ENCODE measurements around the gene SMAD1. TPM values are rescaled to one million over a fixed set of nuclear protein-coding genes. Genes with fewer than 3 reads are reported as not detected.

Gene SMAD1
- total RNA-seq, 1 experiment from 2014 or later, result 23.0 TPM

DNA sequence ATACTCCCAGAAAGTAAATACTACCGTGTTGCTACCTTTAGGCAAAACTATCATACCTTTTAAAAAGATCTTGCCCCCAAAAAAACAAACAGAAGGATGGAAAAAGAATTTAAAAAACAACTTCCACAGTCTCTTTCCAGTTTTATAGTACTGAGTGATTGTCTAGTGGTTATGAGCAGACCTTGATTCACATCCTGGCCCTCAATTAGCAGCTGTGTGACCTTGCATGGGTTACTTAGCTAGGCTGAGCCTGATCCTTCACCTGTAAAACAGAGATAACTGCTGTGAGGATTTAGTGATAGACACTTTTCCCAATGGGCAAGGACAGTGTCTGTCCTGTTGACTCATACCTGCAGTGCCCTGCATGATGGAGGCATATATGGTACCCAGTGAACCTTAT is 49.0 kb downstream of the SMAD1 start (continued):
- TF ChIP-seq YY1 (IDR thresholded peaks at IDR 0.05; ENCODE audit: extremely low read depth, insufficient replicate concordance, low read depth, low read length) (no peak), TCF7L2 (IDR thresholded peaks at IDR 0.05; ENCODE audit: borderline replicate concordance, extremely low read depth, insufficient read depth, insufficient read length) (no peak), ELF1 (IDR thresholded peaks at IDR 0.05; ENCODE audit: borderline replicate concordance, low read depth) (no peak), SRF (IDR thresholded peaks at IDR 0.05; ENCODE audit: low read depth) (no peak), POLR2AphosphoS5 (IDR thresholded peaks at IDR 0.05; ENCODE audit: low read depth, low read length) (no peak)
- TF ChIP-seq, protein P1, sequence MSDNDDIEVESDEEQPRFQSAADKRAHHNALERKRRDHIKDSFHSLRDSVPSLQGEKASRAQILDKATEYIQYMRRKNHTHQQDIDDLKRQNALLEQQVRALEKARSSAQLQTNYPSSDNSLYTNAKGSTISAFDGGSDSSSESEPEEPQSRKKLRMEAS (IDR thresholded peaks at IDR 0.05), result no peak

DNA sequence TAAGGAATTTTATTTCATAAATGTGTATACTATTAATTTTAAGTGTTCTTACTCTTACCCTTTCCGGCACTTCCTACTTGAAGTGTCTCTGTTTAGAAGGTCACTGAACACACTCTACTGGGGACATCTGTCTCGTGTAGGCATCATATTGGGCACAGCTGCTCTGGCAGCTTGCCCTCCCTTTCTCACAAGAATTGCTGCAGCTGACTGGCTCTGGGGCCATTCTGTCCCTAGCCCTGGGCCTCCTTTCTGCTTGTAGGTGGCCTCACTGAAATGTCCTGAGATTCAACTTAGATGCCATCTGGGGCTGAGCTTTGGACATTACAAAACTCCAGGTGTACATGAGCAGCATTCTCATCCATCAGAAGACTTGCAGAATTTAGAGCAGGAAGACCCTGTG is 49.6 kb downstream of the SMAD1 start:
- Histone ChIP-seq H3K79me2 (ENCODE audit: insufficient read depth, low read length) (peaks cover 11% of the 10 kb centered on the region), H3K9me3 (ENCODE audit: control insufficient read depth in 1 of 2, insufficient read depth in 1 of 2, low read depth in 1 of 2, low read length in 2 of 2) (no peaks in the 10 kb centered on the region), H3K27ac (ENCODE audit: low read depth, low read length) (no peak overlapping the region), H4K20me1 (ENCODE audit: insufficient read depth) (no peaks in the 10 kb centered on the region), H3K4me3 (replicated peaks in 1 of 2; ENCODE audit: low read depth in 1 of 2, low read length in 2 of 2) (no peak overlapping the region), H3K4me2 (ENCODE audit: low read length) (no peak overlapping the region), H3K27me3 (ENCODE audit: insufficient read depth, low read length) (no peaks in the 10 kb centered on the region), H3K9me2 (ENCODE audit: insufficient read depth) (no peaks in the 10 kb centered on the region), H3K9ac (ENCODE audit: low read length) (no peak overlapping the region), H2AFZ (ENCODE audit: low read depth, low read length, poor library complexity, severe bottlenecking) (no peak overlapping the region), H3K4me1 (ENCODE audit: control insufficient read depth in 1 of 2, insufficient read depth in 2 of 2, low read length in 2 of 2) (no peaks in the 10 kb centered on the region), H3K36me3 (ENCODE audit: control insufficient read depth in 1 of 2, insufficient read depth in 2 of 2, low read length in 2 of 2) (no peaks in the 10 kb centered on the region)
- TF ChIP-seq ELF1 (IDR thresholded peaks at IDR 0.05; ENCODE audit: borderline replicate concordance, low read depth) (no peak), SP1 (IDR thresholded peaks at IDR 0.05; ENCODE audit: low read depth) (no peak), ZNF274 (IDR thresholded peaks at IDR 0.05; ENCODE audit: low read depth, low read length) (no peak), ZFX (IDR thresholded peaks at IDR 0.05) (no peak), EGR1 (IDR thresholded peaks at IDR 0.05; ENCODE audit: low read depth) (no peak), EZH2phosphoT487 (IDR thresholded peaks at IDR 0.05; ENCODE audit: borderline replicate concordance) (no peak), EZH2 (IDR thresholded peaks at IDR 0.05) (no peak), POLR2A (IDR thresholded peaks at IDR 0.05; ENCODE audit: borderline replicate concordance, extremely low read depth, insufficient read depth, insufficient read length) (no peak)
- TF ChIP-seq, protein P1 (IDR thresholded peaks at IDR 0.05), result no peak
- TF ChIP-seq, protein P2, sequence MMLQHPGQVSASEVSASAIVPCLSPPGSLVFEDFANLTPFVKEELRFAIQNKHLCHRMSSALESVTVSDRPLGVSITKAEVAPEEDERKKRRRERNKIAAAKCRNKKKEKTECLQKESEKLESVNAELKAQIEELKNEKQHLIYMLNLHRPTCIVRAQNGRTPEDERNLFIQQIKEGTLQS (IDR thresholded peaks at IDR 0.05), result no peak
- ChIA-PET CTCF (no interaction called here), RAD21 (ENCODE audit: low non-redundant PET in 1 of 2, low total read pairs in 2 of 2, uncharacterized antibody in 2 of 2, unreplicated experiment in 2 of 2) (no interaction called here), POLR2A (no interaction called here)
- no peak for DNase-seq (ENCODE audit: low read depth, low spot score)
- BruUV-seq (replicated peaks), result no TSS peak
- ATAC-seq, result no peak
- intact Hi-C loops (cut with micrococcal nuclease), result no loop called here

All from HCT116 (cell line).